GM10266 (cell line): ENCODE results near the gene PTPA.
"Not testable (repeated sequence)": the region's sequence is repeated elsewhere in the genome, so short reads cannot be mapped to it uniquely, and the experiment has no call there.

Experiments used
- DNase-seq: peaks from one replicate; pipeline ENCODE4 v3.0.0; 2012; ENCODE audit errors: extremely low spot score
- TF ChIP-seq, protein P1 (sequence below): IDR thresholded peaks from 2 replicates; pipeline ENCODE4 v1.5.1; 2012; ENCODE audit warnings: mild to moderate bottlenecking, low read depth; ENCODE audit not compliant: control insufficient read depth, insufficient read depth; ENCODE audit errors: missing control alignments

The PTPA gene

DNA sequence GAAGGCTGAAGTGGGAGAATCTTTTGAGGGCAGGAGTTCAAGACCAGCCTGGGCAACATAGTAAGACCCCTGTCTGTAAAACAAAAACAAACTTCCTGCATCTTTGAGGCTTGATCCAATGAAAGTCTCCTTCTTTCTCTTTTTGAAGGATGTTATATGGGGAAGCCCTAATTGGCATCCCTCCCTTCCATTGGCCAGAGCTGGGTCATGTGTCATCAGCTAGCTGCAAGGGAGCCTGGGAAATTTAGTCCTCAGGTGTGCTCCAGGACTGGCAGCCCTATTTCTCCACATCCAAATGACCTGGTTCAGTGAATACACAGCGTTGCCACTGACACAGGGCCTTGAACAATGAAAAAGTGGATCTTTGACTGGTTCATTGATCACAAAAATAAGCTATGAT is 75.8 kb downstream of the PTPA start:
- TF ChIP-seq, protein P1, sequence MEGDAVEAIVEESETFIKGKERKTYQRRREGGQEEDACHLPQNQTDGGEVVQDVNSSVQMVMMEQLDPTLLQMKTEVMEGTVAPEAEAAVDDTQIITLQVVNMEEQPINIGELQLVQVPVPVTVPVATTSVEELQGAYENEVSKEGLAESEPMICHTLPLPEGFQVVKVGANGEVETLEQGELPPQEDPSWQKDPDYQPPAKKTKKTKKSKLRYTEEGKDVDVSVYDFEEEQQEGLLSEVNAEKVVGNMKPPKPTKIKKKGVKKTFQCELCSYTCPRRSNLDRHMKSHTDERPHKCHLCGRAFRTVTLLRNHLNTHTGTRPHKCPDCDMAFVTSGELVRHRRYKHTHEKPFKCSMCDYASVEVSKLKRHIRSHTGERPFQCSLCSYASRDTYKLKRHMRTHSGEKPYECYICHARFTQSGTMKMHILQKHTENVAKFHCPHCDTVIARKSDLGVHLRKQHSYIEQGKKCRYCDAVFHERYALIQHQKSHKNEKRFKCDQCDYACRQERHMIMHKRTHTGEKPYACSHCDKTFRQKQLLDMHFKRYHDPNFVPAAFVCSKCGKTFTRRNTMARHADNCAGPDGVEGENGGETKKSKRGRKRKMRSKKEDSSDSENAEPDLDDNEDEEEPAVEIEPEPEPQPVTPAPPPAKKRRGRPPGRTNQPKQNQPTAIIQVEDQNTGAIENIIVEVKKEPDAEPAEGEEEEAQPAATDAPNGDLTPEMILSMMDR = no peak
- DNase-seq = no peak

DNA sequence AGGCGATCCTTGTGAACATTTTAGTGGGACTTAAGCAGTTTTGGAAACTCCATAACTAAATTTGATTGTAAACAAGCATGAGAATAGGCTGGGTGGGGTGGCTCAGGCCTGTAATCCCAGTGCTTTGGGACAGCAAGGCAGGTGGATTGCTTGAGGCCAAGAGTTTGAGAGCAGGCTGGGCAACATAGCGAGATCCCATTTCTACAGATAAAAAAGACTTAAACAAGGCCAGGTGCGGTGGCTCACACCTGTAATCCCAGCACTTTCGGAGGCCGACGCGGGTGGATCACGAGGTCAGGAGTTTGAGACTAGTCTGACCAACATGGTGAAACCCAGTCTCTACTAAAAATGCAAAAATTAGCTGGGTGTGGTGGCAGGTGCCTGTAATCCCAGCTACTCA is 78.8 kb downstream of the PTPA start:
- DNase-seq = not testable (repeated sequence)

DNA sequence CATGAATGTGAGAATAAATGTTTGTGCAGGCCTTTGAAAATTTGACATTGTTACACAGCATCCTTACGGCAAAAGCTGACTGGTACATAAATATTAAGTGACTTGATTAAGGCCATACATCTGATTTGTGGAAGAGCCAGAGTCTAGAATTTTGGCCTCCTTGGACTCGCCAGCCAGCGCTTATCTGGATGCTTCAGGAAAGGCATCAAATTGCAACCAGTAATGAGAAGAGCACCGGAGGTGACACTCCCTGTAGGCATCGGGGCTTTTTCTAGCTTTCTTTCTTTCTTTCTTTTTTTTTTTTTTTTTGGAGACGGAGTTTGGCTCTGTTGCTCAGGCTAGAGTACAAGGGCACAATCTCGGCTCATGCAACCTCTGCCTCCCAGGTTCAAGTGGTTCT is 80.0 kb downstream of the PTPA start:
- DNase-seq = no peak
- TF ChIP-seq, protein P1 = no peak

DNA sequence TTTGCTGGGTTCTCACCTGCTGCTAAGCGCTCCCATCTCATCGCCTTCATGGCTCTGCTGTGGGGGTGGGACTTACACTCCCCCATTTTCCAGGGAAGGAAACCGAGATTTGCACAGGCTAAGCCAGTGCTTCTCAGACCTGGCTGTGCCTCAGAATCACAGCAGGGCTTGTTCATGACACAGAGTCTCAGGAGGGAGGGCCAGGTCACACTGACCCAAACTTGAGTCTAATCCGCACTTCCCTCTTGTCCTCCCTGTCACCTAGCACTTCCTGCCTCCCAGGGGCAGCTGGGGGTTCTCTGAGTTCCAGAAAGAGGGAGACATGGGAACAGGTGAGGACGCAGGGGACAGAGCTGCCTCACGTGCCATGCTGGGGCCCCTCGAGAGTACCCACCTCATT is 82.4 kb downstream of the PTPA start:
- TF ChIP-seq, protein P1 = no peak
- DNase-seq = no peak

DNA sequence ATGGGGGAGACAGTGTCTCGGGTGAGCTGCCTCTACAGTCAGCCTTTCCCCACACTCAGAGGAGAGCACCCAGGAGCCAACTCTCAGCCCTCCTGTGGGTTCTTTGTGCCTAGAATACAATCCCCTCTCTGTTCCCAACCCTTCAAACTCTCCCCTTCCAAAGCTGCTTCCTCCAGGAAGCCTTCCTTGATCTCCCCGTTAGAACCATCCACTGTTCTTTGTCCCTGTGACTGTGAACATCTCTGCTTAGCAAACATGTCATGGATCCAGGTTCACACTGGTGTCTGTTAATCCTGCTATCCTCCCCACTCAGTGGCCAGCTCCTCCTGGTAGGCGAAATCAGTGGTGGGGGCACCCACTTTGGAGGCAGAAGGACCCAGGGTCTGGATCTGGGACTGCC is 83.0 kb downstream of the PTPA start:
- DNase-seq = no peak
- TF ChIP-seq, protein P1 = no peak

DNA sequence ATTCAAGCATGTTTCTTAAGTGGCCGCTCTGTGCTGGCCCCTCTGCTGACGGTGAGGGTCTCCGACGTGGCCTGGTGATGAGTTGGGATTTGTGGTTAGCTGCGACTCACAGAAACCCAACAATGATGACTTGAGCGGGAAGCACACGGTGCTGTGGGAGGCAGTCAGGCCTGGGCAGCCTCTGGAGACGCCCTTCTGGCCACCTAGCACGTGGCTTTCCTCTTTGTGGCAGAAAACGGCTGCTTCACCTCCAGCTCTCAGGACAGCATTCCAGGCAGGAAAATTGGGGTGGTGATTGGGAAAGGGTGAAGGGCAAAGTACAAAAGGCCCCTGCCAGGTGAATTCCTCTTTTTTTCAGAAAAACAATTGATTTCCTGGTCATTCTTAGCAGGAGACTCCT is 84.4 kb downstream of the PTPA start:
- DNase-seq = no peak
- TF ChIP-seq, protein P1 = no peak

DNA sequence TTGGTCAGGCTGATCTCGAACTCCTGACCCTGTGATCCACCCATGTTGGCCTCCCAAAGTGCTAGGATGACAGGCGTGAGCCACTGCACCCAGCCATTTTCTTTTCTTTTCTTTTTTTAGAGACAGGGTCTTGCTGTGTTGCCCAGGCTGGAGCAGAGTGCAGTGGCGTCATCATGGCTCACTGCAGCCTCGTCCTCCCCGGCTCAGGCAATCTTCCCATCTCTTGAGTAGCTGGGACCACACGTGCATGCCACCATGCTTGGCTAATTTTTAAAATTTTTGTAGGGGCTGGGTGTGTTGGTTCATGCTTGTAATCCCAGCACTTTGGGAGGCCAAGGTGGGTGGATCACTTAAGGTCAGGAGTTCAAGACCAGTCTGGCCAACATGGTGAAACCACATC is 85.8 kb downstream of the PTPA start:
- DNase-seq = not testable (repeated sequence)

DNA sequence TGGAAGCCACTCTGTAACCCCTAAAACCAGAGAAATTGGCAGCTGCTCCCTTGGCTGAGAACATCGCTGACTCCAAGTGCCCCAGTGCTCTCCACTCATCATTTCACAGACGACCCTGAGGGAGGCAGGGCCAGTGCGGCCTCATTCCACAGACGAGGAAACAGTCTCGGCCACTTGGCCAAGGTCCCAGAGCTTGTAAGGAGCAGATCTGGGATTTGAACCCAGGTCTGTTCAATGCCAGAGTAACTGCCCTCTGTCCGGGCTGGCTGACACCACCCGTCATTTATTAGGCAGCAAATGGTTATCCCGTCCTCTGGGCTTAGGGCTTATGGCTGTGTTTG is 86.7 kb downstream of the PTPA start:
- DNase-seq = no peak
- TF ChIP-seq, protein P1 = no peak
